GM12801 (cell line): ENCODE data around the gene TRPM6.

Experiments used
- TF ChIP-seq, protein P1 (sequence below): IDR thresholded peaks from one replicate; pipeline ENCODE4 v1.5.1; 2011; ENCODE audit warnings: control low read depth; ENCODE audit not compliant: insufficient read length; ENCODE audit errors: extremely low read depth

TRPM6 gene

DNA sequence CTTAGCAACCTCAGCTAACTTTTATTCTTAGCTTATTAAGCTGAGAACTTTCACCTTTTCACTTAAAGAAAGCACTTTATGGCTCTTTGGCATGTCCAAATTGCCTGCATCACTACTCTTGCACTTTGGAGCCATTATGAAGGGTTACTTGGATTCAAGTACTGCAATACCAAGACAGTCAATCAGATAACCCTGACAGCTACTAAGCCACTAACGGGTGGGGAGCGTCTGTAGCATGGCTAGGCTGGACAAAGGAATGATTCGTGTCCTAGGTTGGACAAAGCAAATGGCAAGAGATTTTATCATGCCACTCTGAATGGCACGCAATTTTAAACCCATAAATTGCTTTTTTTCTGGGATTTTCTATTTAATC is 39.6 kb downstream of the TRPM6 start:
- TF ChIP-seq, protein P1, sequence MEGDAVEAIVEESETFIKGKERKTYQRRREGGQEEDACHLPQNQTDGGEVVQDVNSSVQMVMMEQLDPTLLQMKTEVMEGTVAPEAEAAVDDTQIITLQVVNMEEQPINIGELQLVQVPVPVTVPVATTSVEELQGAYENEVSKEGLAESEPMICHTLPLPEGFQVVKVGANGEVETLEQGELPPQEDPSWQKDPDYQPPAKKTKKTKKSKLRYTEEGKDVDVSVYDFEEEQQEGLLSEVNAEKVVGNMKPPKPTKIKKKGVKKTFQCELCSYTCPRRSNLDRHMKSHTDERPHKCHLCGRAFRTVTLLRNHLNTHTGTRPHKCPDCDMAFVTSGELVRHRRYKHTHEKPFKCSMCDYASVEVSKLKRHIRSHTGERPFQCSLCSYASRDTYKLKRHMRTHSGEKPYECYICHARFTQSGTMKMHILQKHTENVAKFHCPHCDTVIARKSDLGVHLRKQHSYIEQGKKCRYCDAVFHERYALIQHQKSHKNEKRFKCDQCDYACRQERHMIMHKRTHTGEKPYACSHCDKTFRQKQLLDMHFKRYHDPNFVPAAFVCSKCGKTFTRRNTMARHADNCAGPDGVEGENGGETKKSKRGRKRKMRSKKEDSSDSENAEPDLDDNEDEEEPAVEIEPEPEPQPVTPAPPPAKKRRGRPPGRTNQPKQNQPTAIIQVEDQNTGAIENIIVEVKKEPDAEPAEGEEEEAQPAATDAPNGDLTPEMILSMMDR: no peak

DNA sequence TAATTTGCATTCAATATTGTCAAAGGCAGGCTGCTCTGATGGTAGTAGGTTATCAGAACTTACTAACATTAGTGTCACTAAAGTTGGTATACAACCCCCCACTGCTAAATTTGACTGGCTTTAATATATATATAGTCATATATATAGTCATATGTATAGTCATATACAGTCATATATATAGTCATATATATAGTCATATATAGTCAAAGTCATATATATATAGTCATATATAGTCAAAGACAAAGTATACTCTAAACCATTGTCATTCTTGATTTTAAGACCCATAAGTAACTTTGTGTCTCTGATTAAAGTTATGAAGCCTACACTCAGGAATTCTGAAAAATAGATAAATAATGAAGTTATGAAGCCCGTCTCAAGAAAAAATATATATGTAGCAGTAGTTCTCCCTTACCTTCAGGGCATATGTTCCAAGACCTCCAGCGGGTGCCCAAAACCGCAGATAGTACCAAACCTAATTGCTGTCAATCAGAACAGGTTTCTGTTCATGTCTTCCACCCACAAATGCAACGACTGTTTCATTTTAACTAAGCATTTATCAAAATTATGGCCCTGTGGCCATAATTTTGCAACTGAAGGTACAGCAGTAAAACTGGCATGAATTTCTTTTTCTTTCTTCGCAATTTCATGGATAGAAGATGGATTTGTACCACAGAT is 40.1 kb downstream of the TRPM6 start:
- TF ChIP-seq, protein P1: no peak

DNA sequence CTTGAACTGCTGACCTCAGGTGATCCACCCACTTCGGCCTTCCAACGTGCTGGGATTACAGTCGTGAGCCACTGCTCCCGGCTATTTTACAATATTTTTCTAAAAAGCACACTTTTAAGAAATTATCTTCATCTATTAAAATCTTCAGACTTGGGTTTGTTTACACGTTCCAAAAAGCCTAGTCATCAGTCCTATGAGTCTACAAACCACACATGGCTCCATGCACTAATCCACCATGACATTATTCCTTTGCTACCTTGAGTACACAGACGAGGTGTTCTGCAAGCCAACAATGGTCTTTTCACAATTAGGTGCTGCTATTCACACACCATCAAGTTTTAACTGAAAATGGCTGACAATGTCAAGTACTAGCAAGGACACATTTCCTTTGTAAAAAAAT is 41.0 kb downstream of the TRPM6 start:
- TF ChIP-seq, protein P1: no peak

DNA sequence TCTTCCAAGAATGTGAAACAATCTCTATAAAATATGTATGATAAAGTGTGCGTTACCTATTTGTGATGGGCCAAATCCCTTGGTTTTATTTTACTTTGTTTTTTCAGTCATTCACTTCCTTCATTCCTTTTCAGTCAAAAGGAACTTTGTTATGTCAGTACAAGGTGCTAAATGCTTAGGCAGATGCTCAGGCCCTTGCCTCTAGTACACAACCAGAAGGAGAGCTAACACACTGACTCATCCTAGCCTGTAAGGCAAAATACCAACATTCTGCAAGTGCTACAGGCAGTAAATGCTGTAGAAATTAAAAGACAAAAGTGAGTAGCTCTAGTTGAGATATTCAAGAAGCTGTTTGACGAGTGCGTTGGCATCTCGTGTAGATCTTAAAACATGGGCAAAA is 49.4 kb downstream of the TRPM6 start:
- TF ChIP-seq, protein P1: no peak

DNA sequence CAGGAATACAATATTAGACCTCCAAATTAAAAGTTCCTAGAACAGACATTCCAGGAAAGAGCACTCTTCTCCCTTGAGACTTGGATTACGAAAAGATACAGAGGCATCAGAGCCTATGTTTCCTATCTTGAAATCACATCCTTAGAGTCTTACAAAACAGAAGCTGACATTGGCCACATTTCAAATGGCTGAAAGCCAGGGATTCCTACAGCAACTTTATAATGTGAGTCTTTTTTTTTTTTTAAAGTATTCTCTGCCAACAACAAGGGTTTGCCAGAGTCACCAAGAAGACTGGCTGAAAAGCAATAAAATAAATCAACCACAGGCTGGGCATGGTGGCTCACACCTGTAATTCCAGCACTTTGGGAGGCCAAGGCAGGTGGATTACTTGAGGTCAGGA is 63.1 kb downstream of the TRPM6 start:
- TF ChIP-seq, protein P1: no peak

DNA sequence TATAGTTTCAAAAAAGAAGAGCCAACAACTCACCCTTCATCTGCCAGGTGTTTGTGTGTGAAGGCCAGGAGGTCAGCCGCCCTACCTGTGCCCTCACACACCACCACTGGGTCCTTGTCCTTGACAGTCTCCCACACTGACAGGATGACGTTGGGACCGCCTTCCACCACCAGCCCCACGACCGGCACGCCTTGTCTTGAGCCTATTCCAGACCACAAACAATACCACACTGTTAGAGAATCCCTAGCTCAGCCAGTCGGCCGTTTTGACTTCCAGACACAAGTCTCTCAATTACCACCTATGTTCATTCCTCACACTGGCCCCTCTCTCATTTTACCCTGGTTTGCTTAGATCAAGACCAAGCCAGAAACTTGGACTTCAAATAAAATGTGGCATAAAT is 66.1 kb downstream of the TRPM6 start:
- TF ChIP-seq, protein P1: no peak

DNA sequence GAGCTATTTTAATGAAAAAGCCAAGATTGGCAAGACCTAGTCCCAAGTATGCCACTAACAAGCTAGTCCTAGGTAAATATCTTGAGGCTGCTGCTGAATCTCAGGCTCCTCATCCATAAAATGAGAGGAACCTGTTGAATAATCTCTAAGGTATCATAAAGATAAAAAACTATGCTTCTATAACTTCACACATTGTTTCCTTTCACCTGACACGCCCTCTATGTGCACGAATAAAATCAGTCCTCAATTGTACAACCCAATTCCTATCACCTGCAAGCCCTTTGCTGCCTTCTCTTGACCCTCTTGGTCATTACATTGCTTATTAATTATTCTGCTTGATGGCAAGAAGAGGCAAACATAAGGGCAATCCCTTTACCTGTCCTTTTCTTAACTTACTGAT is 69.9 kb downstream of the TRPM6 start:
- TF ChIP-seq, protein P1: no peak
